Inflammatory macrophage treated with lipopolysaccharide for 1 hour (primary cell): Measurements from ENCODE around the gene SOX14.
A peak's percentile ranks its signal among the peaks of the same experiment; 100 is the strongest.

Experiments used
- DNase-seq, 2 donors: peaks; one replicate each; pipeline ENCODE4 v3.0.0-alpha.2; 2020 to 2022

The SOX14 gene

DNA sequence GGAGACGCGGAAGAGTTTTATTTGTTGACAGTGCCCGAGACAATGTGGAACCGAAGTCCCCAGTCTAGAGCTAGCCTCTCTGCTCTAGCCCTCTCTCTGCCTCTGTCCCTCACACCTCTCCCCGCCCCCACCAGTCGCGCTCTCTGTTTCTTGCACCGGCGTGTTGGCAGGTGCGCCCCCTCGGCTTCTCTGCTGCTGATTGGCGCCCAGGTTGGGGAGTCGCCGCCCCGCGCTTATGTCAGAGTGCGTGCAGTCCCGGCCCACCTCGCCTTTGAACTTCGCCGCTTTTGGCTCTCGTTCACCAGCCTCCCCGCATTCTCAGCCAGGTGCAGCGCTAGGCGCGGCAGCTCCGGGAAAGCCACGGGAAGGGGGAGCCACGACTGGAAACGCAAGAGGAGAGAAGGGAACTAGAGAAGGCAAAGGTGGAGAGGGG is at the start of gene SOX14:
SOX14 (plus strand) TSS at position 315 of the 433 bp plus-strand sequence. CDS start 470 bp downstream, outside the sequence.
- DNase-seq = no peak

DNA sequence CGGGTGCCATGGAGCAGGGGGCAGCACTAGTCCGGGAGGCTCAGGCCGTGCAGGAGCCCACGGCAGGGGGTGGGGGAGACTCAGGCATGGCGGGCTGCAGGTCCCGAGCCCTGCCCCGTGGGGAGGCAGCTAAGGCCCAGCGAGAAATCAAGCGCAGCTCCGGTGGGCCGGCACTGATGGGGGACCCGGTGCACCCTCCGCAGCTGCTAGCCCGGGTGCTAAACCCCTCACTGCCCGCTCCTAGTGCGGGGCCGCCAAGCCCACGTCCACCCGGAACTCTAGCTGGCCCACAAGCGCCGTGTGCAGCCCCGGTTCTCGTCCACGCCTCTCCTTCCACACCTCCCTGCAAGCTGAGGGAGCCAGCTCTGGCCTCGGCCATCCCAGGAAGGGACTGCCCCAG is 49.6 kb upstream of the SOX14 start:
- no peak for DNase-seq

DNA sequence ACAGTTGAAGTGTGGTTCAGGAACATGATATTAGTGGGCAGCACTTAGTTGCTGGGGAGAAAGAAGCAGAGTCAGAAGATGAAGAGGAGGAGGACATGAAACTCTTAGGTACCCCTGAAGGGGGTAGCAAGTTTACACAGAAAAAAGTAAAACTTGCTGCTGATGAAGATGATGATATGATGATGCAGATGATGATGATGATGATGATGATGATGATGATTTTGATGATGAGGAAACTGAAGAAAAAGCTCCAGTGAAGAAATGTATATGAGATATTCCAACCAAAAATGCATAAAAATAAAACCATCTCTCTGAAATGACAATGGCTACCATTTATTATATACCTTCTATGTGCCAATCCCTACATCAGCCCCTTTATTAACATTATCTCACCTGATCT is 39.9 kb upstream of the SOX14 start:
- DNase-seq = no peak

DNA sequence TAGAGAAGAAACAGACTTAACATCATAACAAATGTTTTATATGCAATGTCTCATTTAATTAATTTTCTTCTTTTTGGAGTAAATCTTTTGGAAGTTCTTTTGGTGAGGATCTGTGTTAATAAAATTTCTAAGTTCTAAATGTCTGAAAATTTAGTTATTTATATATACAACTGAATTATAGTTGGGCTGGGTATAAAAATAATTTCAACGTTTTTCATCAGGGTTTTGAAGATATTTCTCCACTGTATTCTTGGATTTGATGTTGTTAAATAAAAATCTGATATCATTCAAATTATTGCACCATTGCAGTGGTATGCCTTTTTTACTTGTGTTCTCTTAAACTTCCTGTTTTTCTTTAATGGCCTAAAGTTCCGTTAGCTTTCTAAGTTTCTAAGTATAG is 26.9 kb upstream of the SOX14 start:
- DNase-seq = no peak

DNA sequence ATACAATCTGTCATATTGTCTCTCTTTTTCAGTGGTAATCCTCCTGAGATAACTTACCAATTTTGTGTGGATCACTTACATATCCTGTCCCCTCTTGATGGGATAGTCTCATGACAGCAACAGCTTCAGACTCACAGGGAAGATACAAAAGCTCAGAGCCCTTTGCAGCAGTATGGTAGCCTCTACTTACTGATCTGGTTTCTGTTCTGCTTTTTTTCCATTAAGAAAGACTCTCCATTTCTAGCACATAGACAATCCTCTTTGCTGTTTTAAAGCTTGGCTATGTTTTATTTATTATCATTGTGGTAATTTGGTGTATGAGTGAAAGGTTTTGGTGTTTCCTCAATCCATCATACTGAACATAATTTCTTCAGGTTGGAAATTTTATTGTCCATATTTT is 25.4 kb upstream of the SOX14 start:
- DNase-seq = no peak

- no peak for DNase-seq
Measured at GRCh38 chr3:137743608-137744007, 20.5 kb upstream of the SOX14 start.

DNA sequence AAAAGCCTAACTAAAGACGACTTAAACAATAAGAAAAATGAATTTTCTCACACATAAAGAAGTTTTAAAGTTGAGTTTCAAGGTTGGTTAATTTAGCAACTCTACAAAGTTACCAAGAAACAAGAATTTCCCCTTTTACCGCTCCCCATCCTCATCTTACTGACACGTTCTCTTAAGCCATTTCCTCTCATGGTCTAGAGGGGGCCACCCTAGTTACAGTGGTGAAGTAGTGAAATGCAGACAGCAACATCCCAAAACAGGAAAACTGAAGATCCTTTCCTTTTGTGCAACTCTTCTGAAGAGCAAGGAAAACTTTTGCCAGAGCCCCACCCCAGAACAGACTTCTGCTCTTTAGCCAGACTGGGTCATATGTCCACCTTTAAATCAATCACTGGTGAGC is 17.3 kb upstream of the SOX14 start:
- no peak for DNase-seq

- DNase-seq = peak in 1 of 2 donors; percentile 5
Measured at GRCh38 chr3:137759505-137759904, 4.6 kb upstream of the SOX14 start.

GRCh38 chr3:137760341-137761098 is 3.6 kb upstream of the SOX14 start:
- DNase-seq = no peak

GRCh38 chr3:137761099-137761562 is 3.0 kb upstream of the SOX14 start:
- no peak for DNase-seq

DNA sequence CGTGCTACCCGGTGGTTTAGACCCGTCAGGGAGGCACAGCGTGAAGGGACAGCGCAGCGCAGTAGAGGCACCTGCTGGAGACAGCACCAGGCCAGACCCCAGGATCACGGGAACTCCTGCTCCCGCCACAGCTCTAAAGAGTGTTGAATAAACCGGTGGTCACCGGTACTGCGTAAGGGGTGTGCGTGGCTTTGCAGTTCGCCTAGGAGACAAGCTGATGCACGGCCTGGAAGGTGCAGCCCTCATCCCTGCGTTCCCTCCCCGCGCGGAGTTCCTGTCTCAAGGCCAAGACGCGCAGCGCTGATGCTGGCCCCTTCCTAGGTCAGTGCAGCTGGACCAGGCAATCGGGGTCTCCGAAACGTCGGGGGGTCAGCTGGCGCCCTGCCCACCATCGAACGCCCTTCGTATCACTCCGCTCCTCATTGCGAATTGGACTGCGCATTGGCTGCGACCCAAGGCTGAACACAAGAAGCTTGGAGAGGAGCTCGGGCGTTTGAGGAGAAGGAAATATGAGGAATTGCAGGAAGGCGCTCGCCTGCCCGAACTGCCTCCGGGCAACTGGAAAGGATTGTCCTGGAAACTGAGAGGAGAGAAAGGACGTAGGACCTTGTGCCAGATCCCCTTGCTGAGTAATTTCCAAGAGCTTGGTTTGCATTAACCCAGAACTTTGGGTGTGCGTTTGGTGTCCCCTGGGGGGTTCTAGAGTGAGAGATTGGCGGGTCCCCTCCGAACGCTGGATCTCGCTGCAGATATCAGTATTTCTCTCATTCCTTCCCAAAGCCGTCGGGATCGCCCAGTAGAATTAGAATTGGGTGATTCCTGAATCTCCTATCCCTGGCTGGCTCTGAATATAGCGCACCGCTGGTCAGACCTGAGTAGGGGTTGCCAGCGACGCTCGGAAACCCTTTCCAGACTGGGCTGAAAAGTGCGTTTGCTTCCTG is 2.3 kb upstream of the SOX14 start:
- DNase-seq = no peak

GRCh38 chr3:137762674-137763593 is 1.2 kb upstream of the SOX14 start:
- DNase-seq = no peak

GRCh38 chr3:137763594-137763938 is 549 bp upstream of the SOX14 start:
- DNase-seq = no peak

GRCh38 chr3:137764563-137765309 is 621 bp downstream of the SOX14 start:
- no peak for DNase-seq

DNA sequence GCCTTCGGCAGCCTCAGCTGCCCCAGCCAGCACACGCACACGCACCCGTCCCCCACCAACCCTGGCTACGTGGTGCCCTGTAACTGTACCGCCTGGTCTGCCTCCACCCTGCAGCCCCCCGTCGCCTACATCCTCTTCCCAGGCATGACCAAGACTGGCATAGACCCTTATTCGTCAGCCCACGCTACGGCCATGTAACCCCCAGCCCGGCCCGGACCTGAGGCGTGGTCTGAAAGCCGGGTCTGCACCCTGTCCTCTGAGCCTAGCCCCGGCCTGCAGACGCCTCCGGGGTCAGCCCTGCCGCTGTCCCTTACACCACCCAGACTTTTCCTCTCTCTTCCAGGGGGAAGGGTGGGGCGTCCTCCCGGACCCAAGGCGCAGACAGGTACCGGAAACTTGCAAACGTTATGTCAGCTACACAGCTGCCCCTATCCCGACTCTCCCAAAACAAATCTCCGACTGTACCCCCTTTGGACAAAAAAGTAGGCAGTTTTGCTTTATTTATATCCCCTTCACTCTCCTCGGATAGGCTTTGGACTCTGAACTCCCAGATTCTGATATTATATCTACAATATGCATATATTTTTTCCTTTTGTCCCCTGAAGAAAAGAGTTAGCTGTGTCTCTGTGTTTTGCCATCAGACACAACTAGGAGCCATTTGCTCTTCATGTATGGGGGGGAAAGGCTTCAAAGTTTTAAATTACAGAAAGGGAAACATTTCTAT is 1.4 kb downstream of the SOX14 start:
- no peak for DNase-seq

DNA sequence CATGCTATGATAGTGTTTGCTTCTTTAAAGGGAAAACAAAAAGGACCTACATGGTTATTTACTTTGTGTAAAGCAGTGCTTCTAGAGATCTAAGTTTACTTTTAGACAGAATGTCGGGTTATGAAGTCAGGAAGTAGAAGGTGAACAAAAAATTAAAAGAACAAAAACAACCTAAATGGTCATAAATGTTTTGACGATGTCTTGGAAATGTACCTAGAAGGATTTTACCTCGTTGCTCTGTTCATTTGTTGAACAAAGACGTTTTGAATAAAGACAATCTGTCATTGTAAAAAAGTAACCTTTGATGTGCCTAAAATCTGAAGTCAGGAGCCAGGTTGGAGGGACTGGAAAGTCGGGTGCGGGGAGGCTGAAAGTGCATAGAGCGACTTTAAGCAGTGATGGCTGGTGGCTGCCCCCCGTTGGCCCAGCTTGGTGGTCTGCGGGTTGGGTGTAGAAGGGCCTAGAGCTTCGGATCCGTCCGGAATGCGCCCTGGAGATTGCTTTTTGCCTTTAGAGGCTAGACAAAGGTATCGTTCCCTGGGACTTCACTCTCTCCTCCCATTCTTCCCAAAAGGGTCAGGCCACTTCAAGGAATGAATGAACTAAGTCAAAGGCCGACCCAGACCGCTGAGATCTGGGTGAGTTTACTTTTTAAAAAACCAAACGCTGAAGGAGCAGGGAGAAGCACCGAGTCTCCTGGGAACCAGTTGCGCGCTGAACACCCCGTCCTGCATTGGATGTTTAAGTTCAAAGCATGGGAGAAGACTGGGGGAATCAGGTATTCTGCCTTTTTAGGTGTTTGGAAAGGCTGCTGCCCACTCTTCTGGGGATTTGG is 2.1 kb downstream of the SOX14 start:
- DNase-seq = no peak

- DNase-seq = no peak
Measured at GRCh38 chr3:137766876-137767537, 2.9 kb downstream of the SOX14 start.

- DNase-seq = no peak
Measured at GRCh38 chr3:137767538-137768360, 3.6 kb downstream of the SOX14 start.
